Sigmoid colon (tissue), 4 donors: ENCODE data around the gene CELSR2.

Experiments used
- EP300 ChIP-seq, 4 donors: sonication (generic); formaldehyde crosslinking; IDR thresholded peaks; one replicate each; pipeline ENCODE4 v1.6.1; 2017; ENCODE audit warnings: antibody characterized with exemption in 4 of 4
- POLR2A ChIP-seq, 2 donors: fragments of 450-650 bp; IDR thresholded peaks; one replicate each; pipeline ENCODE4 v1.6.1; 2016; ENCODE audit warnings: antibody characterized with exemption in 2 of 2, mild to moderate bottlenecking in 2 of 2, moderate library complexity in 2 of 2
- POLR2AphosphoS5 ChIP-seq, 4 donors: sonication (generic); formaldehyde crosslinking; IDR thresholded peaks; one replicate each; pipeline ENCODE4 v1.6.1; 2017; ENCODE audit warnings: antibody characterized with exemption in 4 of 4
- TF ChIP-seq, protein P1 (sequence below), 4 experiments: fragments of 450-650 bp in 3 of 4; fragments of 200-600 bp in 1 of 4; IDR thresholded peaks; one replicate each; pipeline ENCODE4 v1.5.1; 2016 to 2019; ENCODE audit warnings: antibody characterized with exemption in 4 of 4, mild to moderate bottlenecking in 3 of 4, moderate library complexity in 2 of 4

DNA sequence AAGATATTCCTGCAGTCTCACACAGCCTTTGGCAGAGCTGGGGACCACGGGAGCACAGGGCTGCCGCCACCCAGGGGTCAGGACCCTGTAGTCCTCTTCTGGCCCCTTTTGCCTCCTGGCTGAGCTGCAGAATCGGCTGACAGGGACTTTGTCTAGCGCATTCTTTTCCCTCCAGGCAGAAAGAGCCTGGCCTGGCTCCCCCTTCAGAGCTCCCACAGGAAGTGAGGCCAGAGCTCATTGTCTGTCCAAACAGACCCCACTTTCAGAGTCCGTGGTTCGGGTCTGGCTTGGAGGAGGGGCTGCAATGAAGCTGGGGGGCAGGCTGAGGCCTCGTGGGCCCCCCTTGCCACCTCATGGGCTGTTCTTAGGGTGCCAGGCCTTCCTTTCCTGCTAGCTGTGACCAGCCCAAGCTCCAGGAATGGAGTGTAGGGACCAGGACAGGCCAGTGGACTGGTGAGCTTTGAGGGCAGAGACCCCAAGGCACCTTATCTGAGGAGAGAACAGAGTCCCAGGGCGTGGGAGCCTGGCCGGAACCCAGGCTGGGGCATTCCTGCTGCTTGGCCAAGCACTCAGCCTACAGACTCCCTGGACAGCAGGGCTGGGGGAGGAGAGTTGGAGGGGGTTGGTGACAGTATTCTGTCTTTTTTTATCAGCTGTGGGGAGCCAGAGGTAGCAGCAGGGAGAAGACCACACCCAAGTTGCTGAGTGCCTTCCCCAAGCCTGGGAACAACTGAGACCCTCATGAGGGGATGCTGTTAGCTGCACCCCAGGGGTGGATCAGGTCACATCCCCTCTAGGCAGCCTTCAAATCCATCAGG is 4.7 kb downstream of the CELSR2 start:
- TF ChIP-seq, protein P1, sequence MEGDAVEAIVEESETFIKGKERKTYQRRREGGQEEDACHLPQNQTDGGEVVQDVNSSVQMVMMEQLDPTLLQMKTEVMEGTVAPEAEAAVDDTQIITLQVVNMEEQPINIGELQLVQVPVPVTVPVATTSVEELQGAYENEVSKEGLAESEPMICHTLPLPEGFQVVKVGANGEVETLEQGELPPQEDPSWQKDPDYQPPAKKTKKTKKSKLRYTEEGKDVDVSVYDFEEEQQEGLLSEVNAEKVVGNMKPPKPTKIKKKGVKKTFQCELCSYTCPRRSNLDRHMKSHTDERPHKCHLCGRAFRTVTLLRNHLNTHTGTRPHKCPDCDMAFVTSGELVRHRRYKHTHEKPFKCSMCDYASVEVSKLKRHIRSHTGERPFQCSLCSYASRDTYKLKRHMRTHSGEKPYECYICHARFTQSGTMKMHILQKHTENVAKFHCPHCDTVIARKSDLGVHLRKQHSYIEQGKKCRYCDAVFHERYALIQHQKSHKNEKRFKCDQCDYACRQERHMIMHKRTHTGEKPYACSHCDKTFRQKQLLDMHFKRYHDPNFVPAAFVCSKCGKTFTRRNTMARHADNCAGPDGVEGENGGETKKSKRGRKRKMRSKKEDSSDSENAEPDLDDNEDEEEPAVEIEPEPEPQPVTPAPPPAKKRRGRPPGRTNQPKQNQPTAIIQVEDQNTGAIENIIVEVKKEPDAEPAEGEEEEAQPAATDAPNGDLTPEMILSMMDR (IDR thresholded peaks at IDR 0.05), result no peak
- TF ChIP-seq EP300 (IDR thresholded peaks at IDR 0.05) (no peak), POLR2A (IDR thresholded peaks at IDR 0.05) (no peak), POLR2AphosphoS5 (IDR thresholded peaks at IDR 0.05) (no peak)
